ENCODE results near the gene ALDH18A1. TPM values are rescaled to one million over a fixed set of nuclear protein-coding genes. Genes with fewer than 3 reads are reported as not detected.
"Not testable (repeated sequence)": the region's sequence is repeated elsewhere in the genome, so short reads cannot be mapped to it uniquely, and the experiment has no call there.

ALDH18A1 gene
- total RNA-seq, 1 donor: 78.1 TPM

GRCh38 chr10:95651346-95652060, 5.0 kb downstream of the ALDH18A1 start:
- no peak for DNase-seq (ENCODE audit: low read depth in 2 of 3, low spot score in 2 of 3)

- DNase-seq (ENCODE audit: low read depth in 2 of 3, low spot score in 2 of 3): no peak
Measured at GRCh38 chr10:95650232-95650631, 6.3 kb downstream of the ALDH18A1 start.

- DNase-seq (ENCODE audit: low read depth in 2 of 3, low spot score in 2 of 3): no peak
Measured at GRCh38 chr10:95648138-95648537, 8.4 kb downstream of the ALDH18A1 start.

- no peak for DNase-seq (ENCODE audit: low read depth in 2 of 3, low spot score in 2 of 3)
Measured at GRCh38 chr10:95646160-95646559, 10.4 kb downstream of the ALDH18A1 start.

- DNase-seq (ENCODE audit: low read depth in 2 of 3, low spot score in 2 of 3): no peak
Measured at GRCh38 chr10:95644901-95645300, 11.6 kb downstream of the ALDH18A1 start.

GRCh38 chr10:95640891-95641315, 15.6 kb downstream of the ALDH18A1 start:
- no peak for DNase-seq (ENCODE audit: low read depth in 2 of 3, low spot score in 2 of 3)

GRCh38 chr10:95637911-95638310, 18.6 kb downstream of the ALDH18A1 start:
- no peak for DNase-seq (ENCODE audit: low read depth in 2 of 3, low spot score in 2 of 3)

GRCh38 chr10:95637140-95637539, 19.4 kb downstream of the ALDH18A1 start:
- DNase-seq (ENCODE audit: low read depth in 2 of 3, low spot score in 2 of 3): no peak

- no peak for DNase-seq (ENCODE audit: low read depth in 2 of 3, low spot score in 2 of 3)
Measured at GRCh38 chr10:95635319-95635733, 21.2 kb downstream of the ALDH18A1 start.

GRCh38 chr10:95628786-95629185, 27.7 kb downstream of the ALDH18A1 start:
- DNase-seq (ENCODE audit: low read depth in 2 of 3, low spot score in 2 of 3): no peak

- no peak for DNase-seq (ENCODE audit: low read depth in 2 of 3, low spot score in 2 of 3)
Measured at GRCh38 chr10:95626500-95626899, 30.0 kb downstream of the ALDH18A1 start.

- DNase-seq (ENCODE audit: low read depth in 2 of 3, low spot score in 2 of 3): not testable (repeated sequence)
Measured at GRCh38 chr10:95620415-95620814, 36.1 kb downstream of the ALDH18A1 start.

- DNase-seq (ENCODE audit: low read depth in 2 of 3, low spot score in 2 of 3): no peak
Measured at GRCh38 chr10:95618101-95618500, 38.4 kb downstream of the ALDH18A1 start.

- no peak for DNase-seq (ENCODE audit: low read depth in 2 of 3, low spot score in 2 of 3)
Measured at GRCh38 chr10:95616446-95616845, 40.1 kb downstream of the ALDH18A1 start.

GRCh38 chr10:95613330-95613729, 43.2 kb downstream of the ALDH18A1 start:
- DNase-seq (ENCODE audit: low read depth in 2 of 3, low spot score in 2 of 3): no peak

- DNase-seq (ENCODE audit: low read depth in 2 of 3, low spot score in 2 of 3): no peak
Measured at GRCh38 chr10:95610727-95611126, 45.8 kb downstream of the ALDH18A1 start.

- DNase-seq (ENCODE audit: low read depth in 2 of 3, low spot score in 2 of 3): no peak
Measured at GRCh38 chr10:95606922-95607321, 49.6 kb downstream of the ALDH18A1 start.

GRCh38 chr10:95605163-95605562, 51.3 kb downstream of the ALDH18A1 start:
- DNase-seq (ENCODE audit: low read depth in 2 of 3, low spot score in 2 of 3): no peak

GRCh38 chr10:95604630-95605029, 51.9 kb downstream of the ALDH18A1 start:
- no peak for DNase-seq (ENCODE audit: low read depth in 2 of 3, low spot score in 2 of 3)

- DNase-seq (ENCODE audit: low read depth in 2 of 3, low spot score in 2 of 3): no peak
Measured at GRCh38 chr10:95602382-95602781, 54.1 kb downstream of the ALDH18A1 start.

GRCh38 chr10:95601116-95601719, 55.3 kb downstream of the ALDH18A1 start:
- peak; percentile 7 to 85 (median 74) for DNase-seq (ENCODE audit: low read depth in 2 of 3, low spot score in 2 of 3)

GRCh38 chr10:95600158-95600557, 56.4 kb downstream of the ALDH18A1 start:
- no peak for DNase-seq (ENCODE audit: low read depth in 2 of 3, low spot score in 2 of 3)
